HCT116 (cell line): ENCODE results near the gene TMEM11. TPM values are rescaled to one million over a fixed set of nuclear protein-coding genes. Genes with fewer than 3 reads are reported as not detected.

Experiments used
- ATAC-seq: fragments of 200-7000 bp; cut with Tn5 transposase; 2 replicates; pipeline ENCODE4 v1.9.1; 2020; ENCODE audit warnings: mild to moderate bottlenecking, moderate library complexity
- BruUV-seq: library from RNA; stranded (reverse); fragments of 400-500 nt; replicated peaks from 2 replicates; lab custom pipeline; 2021; lab: Mats Ljungman, UMichigan
- CTCF ChIA-PET: fragments of 300-600 bp; sonication (Branson Sonifier 250); formaldehyde crosslinking; loops from one replicate; lab custom pipeline; 2021; ENCODE audit warnings: antibody characterized with exemption; lab: Charles Lee
- POLR2A ChIA-PET: fragments of 300-600, 350-600 bp; sonication (Branson Sonifier 250); formaldehyde crosslinking; loops from one replicate; lab custom pipeline; 2021; ENCODE audit warnings: antibody characterized with exemption; lab: Charles Lee
- RAD21 ChIA-PET, 2 experiments: fragments of 300-600 bp; sonication (Branson Sonifier 250); formaldehyde crosslinking; loops; one replicate each; lab custom pipeline; 2023; ENCODE audit warnings: low total read pairs in 2 of 2; ENCODE audit not compliant: uncharacterized antibody in 2 of 2, unreplicated experiment in 2 of 2, low non-redundant PET in 1 of 2; lab: Charles Lee
- DNase-seq: peaks from one replicate; pipeline ENCODE4 v3.0.0-alpha.2; 2010; ENCODE audit warnings: low read depth, low spot score
- H2AFZ ChIP-seq: fragments of 200-600 bp; shearing (Covaris generic), sonication (generic); 2 replicates; pipeline ENCODE4 v1.6.1; 2017; ENCODE audit warnings: low read depth, mixed run types, mixed read lengths, antibody characterized with exemption, low read length; ENCODE audit not compliant: poor library complexity, severe bottlenecking
- H3K27ac ChIP-seq: 2 replicates; pipeline ENCODE4 v1.5.1; 2012; ENCODE audit warnings: low read depth, low read length
- H3K27me3 ChIP-seq: fragments of 200-600 bp; sonication (generic); 2 replicates; pipeline ENCODE4 v1.6.1; 2016; ENCODE audit warnings: mixed run types, low read length, mixed read lengths; ENCODE audit not compliant: insufficient read depth
- H3K36me3 ChIP-seq, 2 experiments: fragments of 200-500 bp in 1 of 2; fragments of 200-600 bp in 1 of 2; sonication (Bioruptor generic) in 1 of 2; sonication (generic) in 1 of 2; 2 replicates each; pipeline versions ENCODE4 v1.5.1 to v1.6.1; 2014 to 2016; ENCODE audit warnings: low read length in 2 of 2, inconsistent platforms in 1 of 2, mixed read lengths in 1 of 2, mixed run types in 1 of 2; ENCODE audit not compliant: insufficient read depth in 2 of 2, control insufficient read depth in 1 of 2
- H3K4me1 ChIP-seq, 2 experiments: fragments of 200-600 bp in 1 of 2; sonication (generic) in 1 of 2; 2 replicates each; pipeline versions ENCODE4 v1.5.1 to v1.6.1; 2012 to 2017; ENCODE audit warnings: low read length in 2 of 2, inconsistent platforms in 1 of 2, mild to moderate bottlenecking in 1 of 2, mixed read lengths in 1 of 2, mixed run types in 1 of 2, moderate library complexity in 1 of 2; ENCODE audit not compliant: insufficient read depth in 2 of 2, control insufficient read depth in 1 of 2
- H3K4me2 ChIP-seq: fragments of 200-600 bp; sonication (generic); 2 replicates; pipeline ENCODE4 v1.6.1; 2017; ENCODE audit warnings: mixed run types, low read length, mixed read lengths
- H3K4me3 ChIP-seq, 2 experiments: fragments of 200-600 bp in 1 of 2; sonication (generic) in 1 of 2; replicated peaks in 1 of 2; 2 replicates each; pipeline ENCODE4 v1.5.1; 2011 to 2016; ENCODE audit warnings: low read length in 2 of 2, control low read depth in 1 of 2, low read depth in 1 of 2, mild to moderate bottlenecking in 1 of 2, mixed read lengths in 1 of 2, mixed run types in 1 of 2
- H3K79me2 ChIP-seq: fragments of 200-600 bp; sonication (generic); 2 replicates; pipeline ENCODE4 v1.6.1; 2017; ENCODE audit warnings: mild to moderate bottlenecking, mixed run types, low read length, moderate library complexity, mixed read lengths; ENCODE audit not compliant: insufficient read depth
- H3K9ac ChIP-seq: fragments of 200-600 bp; sonication (generic); 2 replicates; pipeline ENCODE4 v1.6.1; 2016; ENCODE audit warnings: low read length, mixed read lengths
- H3K9me2 ChIP-seq: fragments of 200-600 bp; sonication (generic), shearing (Covaris generic); 2 replicates; pipeline ENCODE4 v1.6.1; 2017; ENCODE audit warnings: mixed run types, mild to moderate bottlenecking, moderate library complexity; ENCODE audit not compliant: insufficient read depth
- H3K9me3 ChIP-seq, 2 experiments: fragments of 200-500 bp in 1 of 2; fragments of 200-600 bp in 1 of 2; sonication (Bioruptor generic) in 1 of 2; sonication (generic) in 1 of 2; 2 replicates each; pipeline ENCODE4 v1.6.1; 2014 to 2017; ENCODE audit warnings: low read length in 2 of 2, mixed read lengths in 2 of 2, inconsistent platforms in 1 of 2, low read depth in 1 of 2, mild to moderate bottlenecking in 1 of 2, mixed run types in 1 of 2, moderate library complexity in 1 of 2; ENCODE audit not compliant: control insufficient read depth in 1 of 2, insufficient read depth in 1 of 2
- H4K20me1 ChIP-seq: fragments of 200-600 bp; sonication (generic), shearing (Covaris generic); 2 replicates; pipeline ENCODE4 v1.6.1; 2017; ENCODE audit warnings: mixed run types, mild to moderate bottlenecking, moderate library complexity; ENCODE audit not compliant: insufficient read depth
- ATF3 ChIP-seq: IDR thresholded peaks from 2 replicates; pipeline ENCODE4 v1.6.1; 2012
- CEBPB ChIP-seq: IDR thresholded peaks from 2 replicates; pipeline ENCODE4 v1.6.1; 2012; ENCODE audit warnings: low read depth
- ELF1 ChIP-seq: IDR thresholded peaks from 2 replicates; pipeline ENCODE4 v1.6.1; 2012; ENCODE audit warnings: low read depth, borderline replicate concordance
- EZH2 ChIP-seq: fragments of 200-600 bp; sonication (generic); IDR thresholded peaks from 2 replicates; pipeline ENCODE4 v1.6.1; 2017; ENCODE audit warnings: antibody characterized with exemption, mixed run types
- EZH2phosphoT487 ChIP-seq: fragments of 200-600 bp; IDR thresholded peaks from 2 replicates; pipeline ENCODE4 v1.6.1; 2018; ENCODE audit warnings: antibody characterized with exemption, borderline replicate concordance
- FOSL1 ChIP-seq: IDR thresholded peaks from 2 replicates; pipeline ENCODE4 v1.6.1; 2012; ENCODE audit warnings: low read depth
- JUND ChIP-seq: IDR thresholded peaks from 2 replicates; pipeline ENCODE4 v1.6.1; 2012
- MAX ChIP-seq: IDR thresholded peaks from 2 replicates; pipeline ENCODE4 v1.6.1; 2012
- POLR2A ChIP-seq: IDR thresholded peaks from 2 replicates; pipeline ENCODE4 v1.7.0; 2011; ENCODE audit warnings: borderline replicate concordance; ENCODE audit not compliant: insufficient read depth, insufficient read length; ENCODE audit errors: extremely low read depth
- POLR2AphosphoS5 ChIP-seq: IDR thresholded peaks from 2 replicates; pipeline ENCODE4 v1.6.1; 2011; ENCODE audit warnings: mild to moderate bottlenecking, low read depth, low read length, moderate library complexity
- RAD21 ChIP-seq: IDR thresholded peaks from 2 replicates; pipeline ENCODE4 v1.6.1; 2012; ENCODE audit warnings: low read depth, mild to moderate bottlenecking
- SIN3A ChIP-seq: IDR thresholded peaks from 2 replicates; pipeline ENCODE4 v1.6.1; 2012; ENCODE audit warnings: low read depth
- SP1 ChIP-seq: IDR thresholded peaks from 2 replicates; pipeline ENCODE4 v1.6.1; 2012; ENCODE audit warnings: low read depth
- SRF ChIP-seq: IDR thresholded peaks from 2 replicates; pipeline ENCODE4 v1.6.1; 2012; ENCODE audit warnings: low read depth
- YY1 ChIP-seq: IDR thresholded peaks from 2 replicates; pipeline ENCODE4 v1.6.1; 2011; ENCODE audit warnings: low read length, low read depth, moderate library complexity, mild to moderate bottlenecking; ENCODE audit not compliant: insufficient replicate concordance; ENCODE audit errors: extremely low read depth
- ZFX ChIP-seq: fragments of 450-650 bp; IDR thresholded peaks from 2 replicates; pipeline ENCODE4 v1.6.1; 2017
- intact Hi-C: fragments of 100-400 bp; cut with micrococcal nuclease; formaldehyde crosslinking; loops from 2 replicates; pipeline ENCODE4 v1.10.0; 2022
- total RNA-seq: library from RNA; stranded (reverse); gene quantifications from one replicate; pipeline ENCODE4 v1.2.1, GENCODE V29; 2021; ENCODE audit not compliant: unreplicated experiment
- TF ChIP-seq, protein P1 (sequence below), 3 experiments: fragments of 200-600 bp in 1 of 3; sonication (generic) in 1 of 3; IDR thresholded peaks in 2 of 3; conservative IDR thresholded peaks in 1 of 3; 2 replicates each; pipeline ENCODE4 v1.5.1; 2012 to 2017; ENCODE audit warnings: low read depth in 2 of 3, low read length in 2 of 3, antibody characterized with exemption in 1 of 3, borderline replicate concordance in 1 of 3, control low read depth in 1 of 3, mild to moderate bottlenecking in 1 of 3, mixed read lengths in 1 of 3, mixed run types in 1 of 3, moderate library complexity in 1 of 3; ENCODE audit not compliant: insufficient read depth in 1 of 3
- TF ChIP-seq, protein P2 (sequence below): IDR thresholded peaks from 2 replicates; pipeline ENCODE4 v1.6.1; 2011; ENCODE audit warnings: mild to moderate bottlenecking, low read length, moderate library complexity; ENCODE audit not compliant: insufficient replicate concordance; ENCODE audit errors: extremely low read depth
- TF ChIP-seq, protein P3 (sequence below): IDR thresholded peaks from 2 replicates; pipeline ENCODE4 v1.6.1; 2012; ENCODE audit warnings: low read depth

Gene TMEM11
- total RNA-seq, 1 experiment from 2014 or later, result 31.0 TPM

DNA sequence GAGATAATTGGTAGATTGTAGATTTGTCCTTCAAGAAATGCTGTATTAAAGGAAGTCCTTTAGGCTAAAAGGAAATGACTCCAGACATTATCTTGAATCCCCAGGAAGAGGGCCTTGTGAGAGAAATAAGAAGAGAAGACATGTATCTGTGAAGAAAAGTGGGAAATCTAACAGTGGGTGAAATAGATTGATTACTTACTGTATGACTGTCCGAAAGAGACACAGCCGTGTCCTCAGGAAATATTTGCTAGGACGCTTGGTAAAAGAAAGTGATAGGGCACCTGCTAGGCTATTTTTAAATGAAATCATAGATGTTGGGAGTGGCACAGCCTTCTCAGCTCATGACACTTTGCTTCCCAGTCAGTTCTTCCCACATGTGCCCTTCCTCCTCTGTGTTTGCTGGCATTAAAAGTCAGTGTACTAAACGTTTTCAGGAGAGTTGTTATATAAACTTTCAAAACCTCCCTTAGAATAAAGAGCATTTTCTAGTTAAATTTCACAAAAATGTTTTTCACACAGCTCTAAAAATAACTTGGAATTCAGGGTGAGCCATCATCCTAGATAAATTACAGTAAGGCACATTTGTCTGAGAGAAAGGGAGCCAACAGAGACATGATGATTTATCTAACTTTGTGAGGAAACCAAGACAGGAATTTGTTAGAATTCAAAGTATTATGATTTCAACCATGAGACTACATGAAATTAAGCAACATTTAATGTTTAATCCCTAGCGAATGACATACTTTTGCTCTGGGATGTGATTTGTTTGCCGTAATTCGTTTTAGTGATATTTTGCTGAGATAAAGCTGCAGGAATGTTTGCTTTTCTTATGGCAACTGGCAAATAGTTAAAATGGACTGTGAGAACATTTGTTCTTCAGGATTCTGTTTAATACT is 52.2 kb downstream of the TMEM11 start:
- Histone ChIP-seq H3K9me2 (peaks cover 4% of the 10 kb centered on the region; the same call in 1 of the 2 replicates), H3K79me2 (no peaks in the 10 kb centered on the region), H4K20me1 (0 out of 2 replicates have a peak, but pooled peaks cover 3% of the 10 kb centered on the region), H3K4me2 (no peak overlapping the region), H3K4me1 (no peaks in the 10 kb centered on the region), H3K4me3 (no peak overlapping the region), H3K36me3 (no peaks in the 10 kb centered on the region), H2AFZ (no peak overlapping the region), H3K27ac (no peak overlapping the region), H3K9me3 (no peaks in the 10 kb centered on the region), H3K9ac (no peak overlapping the region), H3K27me3 (no peaks in the 10 kb centered on the region)
- TF ChIP-seq ZFX (no peak), SRF (no peak), CEBPB (no peak), FOSL1 (no peak), ATF3 (no peak), RAD21 (no peak), POLR2AphosphoS5 (no peak), POLR2A (no peak), ELF1 (no peak), YY1 (no peak), EZH2phosphoT487 (no peak), MAX (no peak), SIN3A (no peak), EZH2 (no peak), SP1 (no peak), JUND (no peak)
- TF ChIP-seq, protein P1, sequence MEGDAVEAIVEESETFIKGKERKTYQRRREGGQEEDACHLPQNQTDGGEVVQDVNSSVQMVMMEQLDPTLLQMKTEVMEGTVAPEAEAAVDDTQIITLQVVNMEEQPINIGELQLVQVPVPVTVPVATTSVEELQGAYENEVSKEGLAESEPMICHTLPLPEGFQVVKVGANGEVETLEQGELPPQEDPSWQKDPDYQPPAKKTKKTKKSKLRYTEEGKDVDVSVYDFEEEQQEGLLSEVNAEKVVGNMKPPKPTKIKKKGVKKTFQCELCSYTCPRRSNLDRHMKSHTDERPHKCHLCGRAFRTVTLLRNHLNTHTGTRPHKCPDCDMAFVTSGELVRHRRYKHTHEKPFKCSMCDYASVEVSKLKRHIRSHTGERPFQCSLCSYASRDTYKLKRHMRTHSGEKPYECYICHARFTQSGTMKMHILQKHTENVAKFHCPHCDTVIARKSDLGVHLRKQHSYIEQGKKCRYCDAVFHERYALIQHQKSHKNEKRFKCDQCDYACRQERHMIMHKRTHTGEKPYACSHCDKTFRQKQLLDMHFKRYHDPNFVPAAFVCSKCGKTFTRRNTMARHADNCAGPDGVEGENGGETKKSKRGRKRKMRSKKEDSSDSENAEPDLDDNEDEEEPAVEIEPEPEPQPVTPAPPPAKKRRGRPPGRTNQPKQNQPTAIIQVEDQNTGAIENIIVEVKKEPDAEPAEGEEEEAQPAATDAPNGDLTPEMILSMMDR (IDR thresholded peaks at IDR 0.05 in 2 of 3, conservative IDR thresholded peaks at IDR 0.05 in 1 of 3; ENCODE audit: borderline replicate concordance in 1 of 3, insufficient read depth in 1 of 3, low read depth in 2 of 3, low read length in 2 of 3), result no peak
- TF ChIP-seq, protein P2, sequence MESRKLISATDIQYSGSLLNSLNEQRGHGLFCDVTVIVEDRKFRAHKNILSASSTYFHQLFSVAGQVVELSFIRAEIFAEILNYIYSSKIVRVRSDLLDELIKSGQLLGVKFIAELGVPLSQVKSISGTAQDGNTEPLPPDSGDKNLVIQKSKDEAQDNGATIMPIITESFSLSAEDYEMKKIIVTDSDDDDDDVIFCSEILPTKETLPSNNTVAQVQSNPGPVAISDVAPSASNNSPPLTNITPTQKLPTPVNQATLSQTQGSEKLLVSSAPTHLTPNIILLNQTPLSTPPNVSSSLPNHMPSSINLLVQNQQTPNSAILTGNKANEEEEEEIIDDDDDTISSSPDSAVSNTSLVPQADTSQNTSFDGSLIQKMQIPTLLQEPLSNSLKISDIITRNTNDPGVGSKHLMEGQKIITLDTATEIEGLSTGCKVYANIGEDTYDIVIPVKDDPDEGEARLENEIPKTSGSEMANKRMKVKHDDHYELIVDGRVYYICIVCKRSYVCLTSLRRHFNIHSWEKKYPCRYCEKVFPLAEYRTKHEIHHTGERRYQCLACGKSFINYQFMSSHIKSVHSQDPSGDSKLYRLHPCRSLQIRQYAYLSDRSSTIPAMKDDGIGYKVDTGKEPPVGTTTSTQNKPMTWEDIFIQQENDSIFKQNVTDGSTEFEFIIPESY, result no peak
- TF ChIP-seq, protein P3, sequence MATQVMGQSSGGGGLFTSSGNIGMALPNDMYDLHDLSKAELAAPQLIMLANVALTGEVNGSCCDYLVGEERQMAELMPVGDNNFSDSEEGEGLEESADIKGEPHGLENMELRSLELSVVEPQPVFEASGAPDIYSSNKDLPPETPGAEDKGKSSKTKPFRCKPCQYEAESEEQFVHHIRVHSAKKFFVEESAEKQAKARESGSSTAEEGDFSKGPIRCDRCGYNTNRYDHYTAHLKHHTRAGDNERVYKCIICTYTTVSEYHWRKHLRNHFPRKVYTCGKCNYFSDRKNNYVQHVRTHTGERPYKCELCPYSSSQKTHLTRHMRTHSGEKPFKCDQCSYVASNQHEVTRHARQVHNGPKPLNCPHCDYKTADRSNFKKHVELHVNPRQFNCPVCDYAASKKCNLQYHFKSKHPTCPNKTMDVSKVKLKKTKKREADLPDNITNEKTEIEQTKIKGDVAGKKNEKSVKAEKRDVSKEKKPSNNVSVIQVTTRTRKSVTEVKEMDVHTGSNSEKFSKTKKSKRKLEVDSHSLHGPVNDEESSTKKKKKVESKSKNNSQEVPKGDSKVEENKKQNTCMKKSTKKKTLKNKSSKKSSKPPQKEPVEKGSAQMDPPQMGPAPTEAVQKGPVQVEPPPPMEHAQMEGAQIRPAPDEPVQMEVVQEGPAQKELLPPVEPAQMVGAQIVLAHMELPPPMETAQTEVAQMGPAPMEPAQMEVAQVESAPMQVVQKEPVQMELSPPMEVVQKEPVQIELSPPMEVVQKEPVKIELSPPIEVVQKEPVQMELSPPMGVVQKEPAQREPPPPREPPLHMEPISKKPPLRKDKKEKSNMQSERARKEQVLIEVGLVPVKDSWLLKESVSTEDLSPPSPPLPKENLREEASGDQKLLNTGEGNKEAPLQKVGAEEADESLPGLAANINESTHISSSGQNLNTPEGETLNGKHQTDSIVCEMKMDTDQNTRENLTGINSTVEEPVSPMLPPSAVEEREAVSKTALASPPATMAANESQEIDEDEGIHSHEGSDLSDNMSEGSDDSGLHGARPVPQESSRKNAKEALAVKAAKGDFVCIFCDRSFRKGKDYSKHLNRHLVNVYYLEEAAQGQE, result no peak
- ChIA-PET POLR2A (no interaction called here), CTCF (no interaction called here), RAD21 (no interaction called here)
- intact Hi-C loops, result no loop called here
- DNase-seq (no peak), ATAC-seq (no peak)
- no TSS peak for BruUV-seq
